ENCODE measurements around the gene IAH1.

The IAH1 gene

GRCh38 chr2:9527995-9528787 is 53.8 kb downstream of the IAH1 start:
- DNase-seq (ENCODE audit: low spot score): no peak

GRCh38 chr2:9532421-9532820 is 58.1 kb downstream of the IAH1 start:
- no peak for DNase-seq (ENCODE audit: low spot score)

- DNase-seq (ENCODE audit: low spot score): no peak
These were observed 59.3 kb downstream of the IAH1 start for GRCh38 chr2:9533663-9534062.

GRCh38 chr2:9535177-9535576 is 60.8 kb downstream of the IAH1 start:
- DNase-seq (ENCODE audit: low spot score): no peak

GRCh38 chr2:9536504-9536903 is 62.2 kb downstream of the IAH1 start:
- no peak for DNase-seq (ENCODE audit: low spot score)

GRCh38 chr2:9538000-9538507 is 63.7 kb downstream of the IAH1 start:
- DNase-seq (ENCODE audit: low spot score): no peak
